ENCODE measurements around the gene TMEM205. TPM values are rescaled to one million over a fixed set of nuclear protein-coding genes. Genes with fewer than 3 reads are reported as not detected.

The TMEM205 gene
- total and polyA plus RNA-seq, 2 of the 8 experiments (the other 6 are each of a cell fraction or from before 2014, with no cell fraction given) = 73.5 to 423 TPM

GRCh38 chr19:11387162-11388034 is 41.3 kb upstream of the TMEM205 start:
- H3K23me2 ChIP-seq (ENCODE audit: low read depth, low read length) = peaks cover 7% of the 10 kb centered on the region; the same call in 1 of the 2 replicates
- no peak overlapping the region for H2BK15ac ChIP-seq (ENCODE audit: low read length)
- no peak overlapping the region for H3K4ac ChIP-seq (replicated peaks; ENCODE audit: insufficient read length, low read depth, low read length)
- no peak overlapping the region for H3K23ac ChIP-seq (ENCODE audit: insufficient read length)
- H4K5ac ChIP-seq (ENCODE audit: insufficient read length, low read depth, low read length) = no peak overlapping the region
- H2BK5ac ChIP-seq (ENCODE audit: low read depth, low read length) = no peak overlapping the region
- no peak overlapping the region for H3K4me3 ChIP-seq (ENCODE audit: extremely low read depth in 1 of 4, insufficient read depth in 2 of 4, low read depth in 3 of 4, low read length in 4 of 4)
- no peaks in the 10 kb centered on the region for H3K79me2 ChIP-seq (ENCODE audit: control insufficient read depth in 1 of 2, insufficient read depth in 2 of 2, low read length in 2 of 2)
- H2AFZ ChIP-seq (ENCODE audit: low read length) = no peak overlapping the region
- no peak overlapping the region for H3K14ac ChIP-seq (ENCODE audit: insufficient read length)
- WGBS, 2 experiments (ENCODE audit: extremely low coverage in 1 of 2, insufficient coverage in 1 of 2, insufficient read length in 1 of 2, insufficient replicate concordance in 2 of 2, low coverage in 1 of 2, low lambda C conversion rate in 2 of 2, missing lambda C conversion rate in 1 of 2) = 91% methylated on average over 19 of the region's 19 CpGs; no CpG with 5 or more reads in 1 of the 2 experiments
- no peaks in the 10 kb centered on the region for H3K36me3 ChIP-seq (ENCODE audit: control insufficient read depth in 2 of 4, insufficient read depth in 4 of 4, low read length in 3 of 4)
- no peak overlapping the region for H3K4me2 ChIP-seq (ENCODE audit: insufficient read depth in 1 of 2, low read depth in 2 of 2, low read length in 2 of 2)
- H3K18ac ChIP-seq (ENCODE audit: extremely low read depth, low read length) = no peak overlapping the region
- FAIRE-seq (no peak), DNase-seq (ENCODE audit: low read depth in 1 of 2, low spot score in 2 of 2) (no peak)
- no peak overlapping the region for H4K8ac ChIP-seq (ENCODE audit: extremely low read depth, insufficient read depth, low read length)
- no peak overlapping the region for H2AK5ac ChIP-seq (ENCODE audit: low read depth, low read length)
- H3K4me1 ChIP-seq (replicated peaks in 1 of 4; ENCODE audit: control insufficient read depth in 3 of 4, insufficient read depth in 4 of 4, low read length in 3 of 4) = peaks cover 0 to 3% (median 0%) of the 10 kb centered on the region in 4 experiments; a peak in 2 of 7 replicates
- no peak overlapping the region for H3K9ac ChIP-seq (replicated peaks in 1 of 4; ENCODE audit: extremely low read depth in 1 of 4, low read depth in 3 of 4, low read length in 3 of 4)
- POLR2A ChIA-PET (ENCODE audit: partially characterized antibody) = interaction anchor here (0.9 to 2.9 kb wide), 7 partner anchors 9 to 32 kb away, joined by 3 to 10 read pairs (median 4); partner anchors contain the start of genes RGL3 and SWSAP1
- no peak overlapping the region for H3K56ac ChIP-seq (replicated peaks; ENCODE audit: insufficient read length, low read depth, low read length)
- no peak overlapping the region for H4K91ac ChIP-seq (replicated peaks; ENCODE audit: insufficient read length, low read length)
- no peak overlapping the region for H2BK12ac ChIP-seq (ENCODE audit: low read depth, low read length)
- CTCF ChIA-PET (ENCODE audit: partially characterized antibody) = interaction anchor here (0.6 to 16.8 kb wide), 8 partner anchors 9 to 743 kb away, joined by 3 to 197 read pairs (median 4); partner anchors contain the start of genes CCDC159, ODAD3, PRKCSH and RGL3
- no peak overlapping the region for H3K27ac ChIP-seq (ENCODE audit: low read depth, low read length)
- H4K20me1 ChIP-seq (replicated peaks in 1 of 2; ENCODE audit: control insufficient read depth in 1 of 2, insufficient read depth in 2 of 2, low read length in 2 of 2) = no peaks in the 10 kb centered on the region
- no peak overlapping the region for H2BK20ac ChIP-seq (ENCODE audit: low read length)
- no peaks in the 10 kb centered on the region for H3K27me3 ChIP-seq (replicated peaks in 1 of 4; ENCODE audit: control insufficient read depth in 3 of 4, extremely low read depth in 1 of 4, insufficient read depth in 3 of 4, low read length in 3 of 4)
- H2BK120ac ChIP-seq (replicated peaks; ENCODE audit: low read depth, low read length) = no peak overlapping the region
- no peaks in the 10 kb centered on the region for H3K79me1 ChIP-seq (ENCODE audit: low read depth, low read length)
- TF ChIP-seq NRF1 (IDR thresholded peaks at IDR 0.05; ENCODE audit: low read depth, low read length) (no peak), SAP30 (IDR thresholded peaks at IDR 0.05; ENCODE audit: insufficient read depth, insufficient replicate concordance, low read length) (no peak), CHD1 (IDR thresholded peaks at IDR 0.05; ENCODE audit: low read depth, low read length) (no peak), EGR1 (IDR thresholded peaks at IDR 0.05; ENCODE audit: borderline replicate concordance, low read depth, low read length) (no peak), NANOG (IDR thresholded peaks at IDR 0.05; ENCODE audit: insufficient read depth, low read depth, low read length, poor library complexity, severe bottlenecking) (no peak), MAFK (IDR thresholded peaks at IDR 0.05; ENCODE audit: low read depth, low read length) (no peak), CHD2 (IDR thresholded peaks at IDR 0.05; ENCODE audit: low read length) (no peak), EZH2 (IDR thresholded peaks at IDR 0.05; ENCODE audit: low read depth, low read length, severe bottlenecking) (no peak), ATF2 (IDR thresholded peaks at IDR 0.05; ENCODE audit: low read length) (no peak)
- peaks cover 0 to 3% of the 10 kb centered on the region in 2 experiments; a peak in 2 of 4 replicates for H3K9me3 ChIP-seq (ENCODE audit: insufficient read depth in 2 of 2, low read depth in 1 of 2, low read length in 1 of 2)
